Pancreas (tissue), 10 donors: ENCODE measurements around the gene LSM3. TPM values are rescaled to one million over a fixed set of nuclear protein-coding genes. Genes with fewer than 3 reads are reported as not detected.

Experiments used
- ATAC-seq, 4 donors: fragments of 200-7000 bp; cut with Tn5 transposase; one replicate each; pipeline versions ENCODE4 v1.8.0 to v1.9.1; 2020; ENCODE audit warnings: mild to moderate bottlenecking in 4 of 4, moderate library complexity in 4 of 4
- DNase-seq, 6 donors: peaks; one replicate each; pipeline ENCODE4 v3.0.0-alpha.2; 2020
- FAIRE-seq: peaks from 2 replicates; lab custom pipeline; 2012; peaks lifted over from hg19 to GRCh38; lab: Jason Lieb, UNC
- H3K27ac ChIP-seq, 4 donors: fragments of 200-600 bp; sonication (generic); 1 replicate in 3 of 4; 2 replicates in 1 of 4; pipeline versions ENCODE4 v1.5.0 to v1.8.0; 2020
- H3K27me3 ChIP-seq, 4 donors: fragments of 200-600 bp; one replicate each; pipeline ENCODE4 v1.8.0; 2021
- H3K36me3 ChIP-seq, 3 donors: fragments of 200-600 bp; sonication (generic) in 1 of 3; one replicate each; pipeline versions ENCODE4 v1.5.0 to v1.8.0; 2020 to 2021
- H3K4me1 ChIP-seq, 3 donors: fragments of 200-600 bp; one replicate each; pipeline ENCODE4 v1.8.0; 2021
- H3K4me3 ChIP-seq, 4 donors: fragments of 200-600 bp; sonication (generic) in 2 of 4; one replicate each; pipeline versions ENCODE4 v1.5.0 to v1.8.0; 2020 to 2021
- H3K9me3 ChIP-seq, 4 donors: fragments of 200-600 bp; one replicate each; pipeline ENCODE4 v1.8.0; 2021
- CTCF ChIP-seq, 4 donors: fragments of 200-600 bp; sonication (generic) in 3 of 4; IDR thresholded peaks; one replicate each; pipeline versions ENCODE4 v1.5.0 to v1.8.0; 2021; ENCODE audit warnings: antibody characterized with exemption in 4 of 4
- WGBS, 2 donors: extraction: QIAGEN DNeasy Blood & Tissue Kit; methylation state at CpG; one replicate each; pipeline ENCODE4 v1.1.7; 2013; 5-methylcytosine and 5-hydroxymethylcytosine counted together
- intact Hi-C, 3 donors: fragments of 100-400 bp; cut with DNase I; formaldehyde crosslinking; loops; one replicate each; pipeline versions ENCODE4 v1.11.1 to v1.14.2; 2022
- polyA plus RNA-seq, 2 donors: library from polyadenylated mRNA; stranded (reverse); fragments of 200-250 nt; gene quantifications; one replicate each; pipeline ENCODE4 v1.2.3, GENCODE V29; 2013
- total RNA-seq, 6 donors: library from RNA; stranded (reverse); fragmentation: NEBNext Ultra II Directional in 4 of 6; extraction: Animal tissue kit (Norgen Biotek cat#: 25700) in 4 of 6; gene quantifications; one replicate each; pipeline versions ENCODE4 v1.2.1 to v1.2.4, GENCODE V29; 2021 to 2023
- donor health status: healthy with polysubstance abuse.
- donor health status: DM: no; HTN: no; CAD: no; lungs with moderate emphysema.
- donor health status: DM: no; HTN: no; CAD: no.
- donor health status: control.
- donor health status: control.
- donor health status: Bipolar disorder and iron deficiency.
- donor health status: DM: yes; HTN: yes; CAD: no.
- donor health status: DM: no; HTN: no; CAD: no.
- donor health status: DM: no; HTN: no; CAD: no.
- donor health status: DM: yes; HTN: yes; CAD: no.

Gene LSM3
- total and polyA plus RNA-seq, 8 donors: 3.2 to 7.9 (median 4.3) TPM

- ATAC-seq (no peak), DNase-seq (no peak), FAIRE-seq (no peak)
- Histone ChIP-seq H3K27ac (no peak overlapping the region), H3K9me3 (no peaks in the 10 kb centered on the region), H3K4me3 (no peak overlapping the region), H3K4me1 (no peaks in the 10 kb centered on the region), H3K36me3 (no peaks in the 10 kb centered on the region), H3K27me3 (no peaks in the 10 kb centered on the region)
- 86 to 87% methylated on average over 9 of the region's 9 CpGs for WGBS, 2 donors
- intact Hi-C loops: no loop called here
- TF ChIP-seq CTCF (IDR thresholded peaks at IDR 0.05): no peak
These were observed 66.1 kb downstream of the LSM3 start for GRCh38 chr3:14244521-14245247.

GRCh38 chr3:14245248-14245639 lies 66.6 kb downstream of the LSM3 start:
- 78 to 82% methylated on average over 6 of the region's 6 CpGs for WGBS, 2 donors
- Histone ChIP-seq H3K9me3 (no peaks in the 10 kb centered on the region), H3K4me1 (no peaks in the 10 kb centered on the region), H3K36me3 (no peaks in the 10 kb centered on the region), H3K27me3 (no peaks in the 10 kb centered on the region), H3K4me3 (no peak overlapping the region), H3K27ac (no peak overlapping the region)
- FAIRE-seq (no peak), ATAC-seq (no peak), DNase-seq (no peak)
- no peak for TF ChIP-seq CTCF (IDR thresholded peaks at IDR 0.05)
- intact Hi-C loops: no loop called here

GRCh38 chr3:14245822-14246221 lies 67.2 kb downstream of the LSM3 start:
- Histone ChIP-seq H3K4me3 (no peak overlapping the region), H3K4me1 (no peaks in the 10 kb centered on the region), H3K27me3 (no peaks in the 10 kb centered on the region), H3K27ac (no peak overlapping the region), H3K36me3 (no peaks in the 10 kb centered on the region), H3K9me3 (no peaks in the 10 kb centered on the region)
- 50 to 74% methylated on average over 3 of the region's 3 CpGs for WGBS, 2 donors
- ATAC-seq (no peak), FAIRE-seq (no peak), DNase-seq (no peak)
- intact Hi-C loops: no loop called here
- no peak for TF ChIP-seq CTCF (IDR thresholded peaks at IDR 0.05)

GRCh38 chr3:14246414-14246813 lies 67.8 kb downstream of the LSM3 start:
- Histone ChIP-seq H3K27me3 (no peaks in the 10 kb centered on the region), H3K4me1 (no peaks in the 10 kb centered on the region), H3K36me3 (no peaks in the 10 kb centered on the region), H3K27ac (no peak overlapping the region), H3K9me3 (no peaks in the 10 kb centered on the region), H3K4me3 (no peak overlapping the region)
- no peak for DNase-seq
- intact Hi-C loops: no loop called here
- FAIRE-seq: no peak
- no peak for ATAC-seq
- TF ChIP-seq CTCF (IDR thresholded peaks at IDR 0.05): no peak
- WGBS, 2 donors: 62 to 69% methylated on average over 5 of the region's 5 CpGs

GRCh38 chr3:14248477-14248848 lies 69.8 kb downstream of the LSM3 start:
- WGBS, 2 donors: 71 to 72% methylated on average over 3 of the region's 3 CpGs
- H3K4me3 ChIP-seq: no peak overlapping the region
- no peak overlapping the region for H3K27ac ChIP-seq
- no peaks in the 10 kb centered on the region for H3K4me1 ChIP-seq
- FAIRE-seq (no peak), ATAC-seq (no peak), DNase-seq (no peak)
- no peaks in the 10 kb centered on the region for H3K9me3 ChIP-seq
- intact Hi-C loops: no loop called here
- no peak for TF ChIP-seq CTCF (IDR thresholded peaks at IDR 0.05)
- H3K27me3 ChIP-seq: no peaks in the 10 kb centered on the region
- no peaks in the 10 kb centered on the region for H3K36me3 ChIP-seq
